Measurements from ENCODE around the gene ARHGEF26.

ARHGEF26 gene, protein sequence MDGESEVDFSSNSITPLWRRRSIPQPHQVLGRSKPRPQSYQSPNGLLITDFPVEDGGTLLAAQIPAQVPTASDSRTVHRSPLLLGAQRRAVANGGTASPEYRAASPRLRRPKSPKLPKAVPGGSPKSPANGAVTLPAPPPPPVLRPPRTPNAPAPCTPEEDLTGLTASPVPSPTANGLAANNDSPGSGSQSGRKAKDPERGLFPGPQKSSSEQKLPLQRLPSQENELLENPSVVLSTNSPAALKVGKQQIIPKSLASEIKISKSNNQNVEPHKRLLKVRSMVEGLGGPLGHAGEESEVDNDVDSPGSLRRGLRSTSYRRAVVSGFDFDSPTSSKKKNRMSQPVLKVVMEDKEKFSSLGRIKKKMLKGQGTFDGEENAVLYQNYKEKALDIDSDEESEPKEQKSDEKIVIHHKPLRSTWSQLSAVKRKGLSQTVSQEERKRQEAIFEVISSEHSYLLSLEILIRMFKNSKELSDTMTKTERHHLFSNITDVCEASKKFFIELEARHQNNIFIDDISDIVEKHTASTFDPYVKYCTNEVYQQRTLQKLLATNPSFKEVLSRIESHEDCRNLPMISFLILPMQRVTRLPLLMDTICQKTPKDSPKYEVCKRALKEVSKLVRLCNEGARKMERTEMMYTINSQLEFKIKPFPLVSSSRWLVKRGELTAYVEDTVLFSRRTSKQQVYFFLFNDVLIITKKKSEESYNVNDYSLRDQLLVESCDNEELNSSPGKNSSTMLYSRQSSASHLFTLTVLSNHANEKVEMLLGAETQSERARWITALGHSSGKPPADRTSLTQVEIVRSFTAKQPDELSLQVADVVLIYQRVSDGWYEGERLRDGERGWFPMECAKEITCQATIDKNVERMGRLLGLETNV

DNA sequence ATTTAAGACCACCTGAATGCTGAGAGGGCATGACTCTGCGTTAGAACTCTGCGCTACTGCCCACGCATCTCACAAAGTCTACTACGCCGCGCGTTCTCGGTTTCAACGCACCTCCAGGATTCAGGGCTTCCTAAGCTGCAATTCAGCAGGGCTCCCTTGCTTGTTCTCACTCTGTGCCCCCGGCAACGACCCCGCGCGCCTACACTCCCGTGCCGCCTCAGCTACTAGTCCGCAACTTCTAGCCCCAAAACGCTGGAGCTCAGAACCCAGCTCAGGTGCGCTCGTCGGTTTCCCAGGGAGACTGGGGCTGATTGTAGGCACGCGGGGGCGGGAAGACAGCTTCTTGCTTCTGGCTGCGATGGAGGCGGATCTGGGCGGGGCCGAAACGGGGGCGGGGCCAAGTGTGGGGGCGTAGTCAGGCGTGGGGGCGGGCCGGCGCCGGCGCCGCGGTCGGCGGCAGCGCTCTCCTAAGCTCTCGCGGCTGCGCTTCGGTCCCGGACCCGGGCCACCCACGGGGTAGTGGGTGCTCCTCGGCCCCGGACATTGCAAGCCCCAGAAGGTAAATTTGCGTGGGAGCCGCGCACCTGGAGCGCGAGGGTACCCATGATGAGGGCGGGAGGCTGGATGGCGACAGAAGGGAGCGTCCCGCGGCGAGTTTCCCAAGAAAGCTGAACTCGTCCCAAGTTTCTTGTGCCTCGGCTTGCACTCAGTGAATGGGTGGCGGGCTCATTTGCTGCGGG lies at the start of gene ARHGEF26:
ARHGEF26 (plus strand) TSS at position 430 of the 740 bp plus-strand sequence. CDS start 603 bp downstream, outside the sequence.
- DNase-seq (ENCODE audit: extremely low read depth, low read depth): peak; percentile 7
- TF ChIP-seq, protein P1, sequence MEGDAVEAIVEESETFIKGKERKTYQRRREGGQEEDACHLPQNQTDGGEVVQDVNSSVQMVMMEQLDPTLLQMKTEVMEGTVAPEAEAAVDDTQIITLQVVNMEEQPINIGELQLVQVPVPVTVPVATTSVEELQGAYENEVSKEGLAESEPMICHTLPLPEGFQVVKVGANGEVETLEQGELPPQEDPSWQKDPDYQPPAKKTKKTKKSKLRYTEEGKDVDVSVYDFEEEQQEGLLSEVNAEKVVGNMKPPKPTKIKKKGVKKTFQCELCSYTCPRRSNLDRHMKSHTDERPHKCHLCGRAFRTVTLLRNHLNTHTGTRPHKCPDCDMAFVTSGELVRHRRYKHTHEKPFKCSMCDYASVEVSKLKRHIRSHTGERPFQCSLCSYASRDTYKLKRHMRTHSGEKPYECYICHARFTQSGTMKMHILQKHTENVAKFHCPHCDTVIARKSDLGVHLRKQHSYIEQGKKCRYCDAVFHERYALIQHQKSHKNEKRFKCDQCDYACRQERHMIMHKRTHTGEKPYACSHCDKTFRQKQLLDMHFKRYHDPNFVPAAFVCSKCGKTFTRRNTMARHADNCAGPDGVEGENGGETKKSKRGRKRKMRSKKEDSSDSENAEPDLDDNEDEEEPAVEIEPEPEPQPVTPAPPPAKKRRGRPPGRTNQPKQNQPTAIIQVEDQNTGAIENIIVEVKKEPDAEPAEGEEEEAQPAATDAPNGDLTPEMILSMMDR (IDR thresholded peaks at IDR 0.05; ENCODE audit: low read depth, low read length, missing control alignments): no peak
- H3K4me3 ChIP-seq (replicated peaks; ENCODE audit: low read depth, low read length): peak within 1 kb of the TSS; percentile 59

DNA sequence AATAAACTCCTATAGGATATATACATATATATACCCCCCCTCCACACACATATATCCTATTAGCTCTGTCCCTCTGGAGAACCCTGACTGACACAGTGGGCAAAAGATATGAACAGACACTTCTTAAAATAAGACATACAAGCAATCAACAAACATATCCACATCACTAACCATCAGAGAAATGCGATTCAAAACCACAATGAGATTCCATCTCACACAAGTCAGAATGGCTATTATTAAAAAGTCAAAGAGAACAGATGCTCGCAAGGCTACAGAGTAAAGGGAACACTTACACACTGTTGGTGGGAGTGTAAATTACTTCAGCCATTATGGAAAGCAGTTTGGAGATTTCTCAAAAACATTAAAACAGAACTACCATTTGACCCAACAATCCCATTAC lies 46.2 kb upstream of the ARHGEF26 start:
- no peak for DNase-seq (ENCODE audit: extremely low read depth, low read depth)
- H3K4me3 ChIP-seq (replicated peaks; ENCODE audit: low read depth, low read length): no peak overlapping the region
- TF ChIP-seq, protein P1 (IDR thresholded peaks at IDR 0.05; ENCODE audit: low read depth, low read length, missing control alignments): no peak

DNA sequence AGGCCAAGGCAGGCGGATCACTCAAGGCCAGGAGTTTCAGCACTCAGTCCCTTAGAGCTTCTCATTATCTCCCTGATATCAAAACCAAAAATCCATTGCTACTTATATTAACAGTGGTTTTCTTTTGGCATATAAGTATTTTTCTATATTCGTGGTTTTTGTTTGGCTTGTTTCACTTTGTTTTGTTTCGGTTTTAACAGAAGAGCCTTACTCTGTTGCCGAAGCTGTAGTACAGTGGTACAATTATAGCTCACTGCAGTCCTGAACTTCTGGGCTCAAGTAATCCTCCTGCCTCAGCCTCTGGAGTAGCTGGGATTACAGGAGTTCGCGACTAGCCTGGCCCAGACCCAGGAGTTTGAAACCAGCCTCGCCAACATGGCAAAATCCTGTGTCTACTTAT lies 42.5 kb upstream of the ARHGEF26 start:
- TF ChIP-seq, protein P1 (IDR thresholded peaks at IDR 0.05; ENCODE audit: low read depth, low read length, missing control alignments): no peak
- no peak for DNase-seq (ENCODE audit: extremely low read depth, low read depth)
- H3K4me3 ChIP-seq (replicated peaks; ENCODE audit: low read depth, low read length): no peak overlapping the region

DNA sequence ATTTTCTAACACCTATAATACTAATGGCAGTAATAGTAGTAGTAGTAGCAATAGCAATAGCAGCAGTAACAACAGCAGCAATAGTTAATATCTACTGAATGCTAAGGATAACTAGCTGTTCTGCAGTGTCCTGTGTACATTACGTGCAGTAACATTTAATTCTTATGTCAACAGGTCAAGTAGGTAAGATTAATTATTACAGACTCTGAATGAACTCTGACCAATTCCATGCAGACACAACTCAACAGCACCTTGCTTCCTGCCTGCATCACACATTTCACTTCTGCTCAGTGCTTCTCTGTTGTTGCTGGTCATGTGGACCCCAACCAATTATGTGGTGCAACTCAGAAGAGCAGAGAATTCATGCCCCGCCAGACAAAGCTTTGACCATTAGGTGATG lies 39.9 kb upstream of the ARHGEF26 start:
- H3K4me3 ChIP-seq (replicated peaks; ENCODE audit: low read depth, low read length): no peak overlapping the region
- TF ChIP-seq, protein P1 (IDR thresholded peaks at IDR 0.05; ENCODE audit: low read depth, low read length, missing control alignments): no peak
- DNase-seq (ENCODE audit: extremely low read depth, low read depth): no peak

DNA sequence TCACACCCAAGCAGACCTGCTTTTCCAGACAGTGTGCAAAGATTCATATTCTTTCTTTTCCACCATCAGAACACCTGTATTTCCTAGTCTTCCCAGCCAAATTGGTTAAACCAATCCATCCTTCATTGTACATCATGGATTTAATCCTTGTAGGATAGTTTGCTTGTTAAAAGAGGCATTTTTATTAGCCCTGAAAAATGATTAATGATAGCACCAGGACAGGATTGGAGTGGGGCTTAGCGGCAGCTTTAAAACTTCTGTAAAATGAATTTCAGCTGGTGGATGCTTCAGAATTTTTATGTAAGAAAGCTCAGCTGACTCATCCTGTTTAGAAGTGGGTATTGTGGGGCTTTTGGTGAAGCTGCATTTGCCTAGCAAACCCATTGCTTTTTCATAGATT lies 36.1 kb upstream of the ARHGEF26 start:
- no peak overlapping the region for H3K4me3 ChIP-seq (replicated peaks; ENCODE audit: low read depth, low read length)
- no peak for DNase-seq (ENCODE audit: extremely low read depth, low read depth)
- TF ChIP-seq, protein P1 (IDR thresholded peaks at IDR 0.05; ENCODE audit: low read depth, low read length, missing control alignments): no peak

DNA sequence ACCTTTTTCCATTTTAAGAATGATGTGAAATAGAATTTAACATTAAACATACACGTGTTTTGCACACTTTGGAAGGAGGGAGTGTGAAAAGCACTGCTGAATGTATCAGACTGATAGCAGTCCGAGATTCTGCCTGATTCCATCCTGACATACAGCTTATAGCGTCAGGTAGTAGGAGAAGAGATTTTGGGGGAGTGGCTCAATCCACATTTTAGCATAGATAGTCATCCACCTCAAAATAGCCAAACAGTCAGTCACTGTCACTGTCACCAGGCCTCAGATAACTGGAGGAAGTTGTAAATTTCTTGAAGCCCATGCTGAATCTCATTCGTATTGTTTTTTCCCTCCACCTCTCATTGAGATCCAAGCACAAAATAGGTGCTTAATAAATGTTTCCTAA lies 35.4 kb upstream of the ARHGEF26 start:
- TF ChIP-seq, protein P1 (IDR thresholded peaks at IDR 0.05; ENCODE audit: low read depth, low read length, missing control alignments): no peak
- no peak overlapping the region for H3K4me3 ChIP-seq (replicated peaks; ENCODE audit: low read depth, low read length)
- no peak for DNase-seq (ENCODE audit: extremely low read depth, low read depth)

All from HFF-Myc (cell line).